Measurements from ENCODE around the gene ZNF578.
A peak's percentile ranks its signal among the peaks of the same experiment; 100 is the strongest.
"Not testable (repeated sequence)": the region's sequence is repeated elsewhere in the genome, so short reads cannot be mapped to it uniquely, and the experiment has no call there.

Gene ZNF578

GRCh38 chr19:52492994-52493470 is 39.7 kb downstream of the ZNF578 start:
- no peak overlapping the region for H3K4me3 ChIP-seq (ENCODE audit: low read length)

GRCh38 chr19:52494518-52494917 is 41.2 kb downstream of the ZNF578 start:
- DNase-seq (ENCODE audit: low read depth), result no peak
- no peak for TF ChIP-seq CTCF (IDR thresholded peaks at IDR 0.05; ENCODE audit: insufficient read depth, low read depth, low read length, missing control alignments)
- H3K4me3 ChIP-seq (ENCODE audit: low read length), result no peak overlapping the region

More at GRCh38 chr19:52492994-52493470, 39.7 kb downstream of the ZNF578 start:
- TF ChIP-seq CTCF (IDR thresholded peaks at IDR 0.05; ENCODE audit: insufficient read depth, low read depth, low read length, missing control alignments), result no peak
- DNase-seq (ENCODE audit: low read depth), result peak; percentile 1

- H3K4me3 ChIP-seq (ENCODE audit: low read length), result no peak overlapping the region
- no peak for TF ChIP-seq CTCF (IDR thresholded peaks at IDR 0.05; ENCODE audit: insufficient read depth, low read depth, low read length, missing control alignments)
- no peak for DNase-seq (ENCODE audit: low read depth)
Measured at GRCh38 chr19:52498571-52498970, 45.2 kb downstream of the ZNF578 start.

- DNase-seq (ENCODE audit: low read depth), result not testable (repeated sequence)
Measured at GRCh38 chr19:52500474-52500873, 47.1 kb downstream of the ZNF578 start.

GRCh38 chr19:52500991-52501390 is 47.6 kb downstream of the ZNF578 start:
- DNase-seq (ENCODE audit: low read depth); H3K4me3 ChIP-seq (ENCODE audit: low read length): not testable (repeated sequence)

More at GRCh38 chr19:52500474-52500873, 47.1 kb downstream of the ZNF578 start:
- H3K4me3 ChIP-seq (ENCODE audit: low read length), result not testable (repeated sequence)

- H3K4me3 ChIP-seq (ENCODE audit: low read length), result no peak overlapping the region
- no peak for DNase-seq (ENCODE audit: low read depth)
- no peak for TF ChIP-seq CTCF (IDR thresholded peaks at IDR 0.05; ENCODE audit: insufficient read depth, low read depth, low read length, missing control alignments)
Measured at GRCh38 chr19:52507266-52507665, 53.9 kb downstream of the ZNF578 start.

- DNase-seq (ENCODE audit: low read depth), result no peak
- TF ChIP-seq CTCF (IDR thresholded peaks at IDR 0.05; ENCODE audit: insufficient read depth, low read depth, low read length, missing control alignments), result no peak
- no peak overlapping the region for H3K4me3 ChIP-seq (ENCODE audit: low read length)
Measured at GRCh38 chr19:52516191-52516590, 62.8 kb downstream of the ZNF578 start.

GRCh38 chr19:52518646-52519045 is 65.3 kb downstream of the ZNF578 start:
- DNase-seq (ENCODE audit: low read depth), result no peak
- no peak overlapping the region for H3K4me3 ChIP-seq (ENCODE audit: low read length)
- TF ChIP-seq CTCF (IDR thresholded peaks at IDR 0.05; ENCODE audit: insufficient read depth, low read depth, low read length, missing control alignments), result no peak

- DNase-seq (ENCODE audit: low read depth); H3K4me3 ChIP-seq (ENCODE audit: low read length): not testable (repeated sequence)
Measured at GRCh38 chr19:52519175-52519574, 65.8 kb downstream of the ZNF578 start.
